HFF-Myc (cell line): ENCODE results near the gene BHMT.
"Not testable (repeated sequence)": the region's sequence is repeated elsewhere in the genome, so short reads cannot be mapped to it uniquely, and the experiment has no call there.

Experiments used
- DNase-seq: peaks from one replicate; pipeline ENCODE4 v3.0.0-alpha.2; 2011; ENCODE audit warnings: low read depth; ENCODE audit errors: extremely low read depth
- H3K4me3 ChIP-seq: replicated peaks from 2 replicates; pipeline ENCODE4 v1.5.1; 2011; ENCODE audit warnings: low read depth, mild to moderate bottlenecking, control low read depth, low read length
- TF ChIP-seq, protein P1 (sequence below): IDR thresholded peaks from 2 replicates; pipeline ENCODE4 v1.5.1; 2012; ENCODE audit warnings: mild to moderate bottlenecking, low read depth, low read length, control low read depth; ENCODE audit errors: missing control alignments

The BHMT gene

GRCh38 chr5:79147076-79147475 is 35.5 kb downstream of the BHMT start:
- TF ChIP-seq, protein P1, sequence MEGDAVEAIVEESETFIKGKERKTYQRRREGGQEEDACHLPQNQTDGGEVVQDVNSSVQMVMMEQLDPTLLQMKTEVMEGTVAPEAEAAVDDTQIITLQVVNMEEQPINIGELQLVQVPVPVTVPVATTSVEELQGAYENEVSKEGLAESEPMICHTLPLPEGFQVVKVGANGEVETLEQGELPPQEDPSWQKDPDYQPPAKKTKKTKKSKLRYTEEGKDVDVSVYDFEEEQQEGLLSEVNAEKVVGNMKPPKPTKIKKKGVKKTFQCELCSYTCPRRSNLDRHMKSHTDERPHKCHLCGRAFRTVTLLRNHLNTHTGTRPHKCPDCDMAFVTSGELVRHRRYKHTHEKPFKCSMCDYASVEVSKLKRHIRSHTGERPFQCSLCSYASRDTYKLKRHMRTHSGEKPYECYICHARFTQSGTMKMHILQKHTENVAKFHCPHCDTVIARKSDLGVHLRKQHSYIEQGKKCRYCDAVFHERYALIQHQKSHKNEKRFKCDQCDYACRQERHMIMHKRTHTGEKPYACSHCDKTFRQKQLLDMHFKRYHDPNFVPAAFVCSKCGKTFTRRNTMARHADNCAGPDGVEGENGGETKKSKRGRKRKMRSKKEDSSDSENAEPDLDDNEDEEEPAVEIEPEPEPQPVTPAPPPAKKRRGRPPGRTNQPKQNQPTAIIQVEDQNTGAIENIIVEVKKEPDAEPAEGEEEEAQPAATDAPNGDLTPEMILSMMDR = no peak
- H3K4me3 ChIP-seq = no peak overlapping the region
- DNase-seq = no peak

DNA sequence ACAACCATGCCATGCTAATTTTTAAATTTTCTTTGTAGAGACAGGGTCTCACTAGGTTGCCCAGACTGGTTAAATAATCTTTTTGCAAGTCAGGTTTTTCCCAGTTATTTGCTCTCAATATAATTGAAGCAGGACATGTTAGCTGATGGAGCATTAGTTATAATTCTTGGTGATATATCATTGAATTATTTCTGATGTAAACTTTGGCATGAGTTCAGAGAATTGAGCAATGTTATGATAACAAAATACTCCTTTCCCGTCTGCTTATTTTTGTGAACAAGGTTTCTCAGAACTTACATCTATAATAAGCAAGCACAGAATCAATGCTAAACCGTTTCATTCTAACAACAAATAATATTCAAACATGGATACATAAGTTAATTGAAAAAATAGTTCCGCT is 37.8 kb downstream of the BHMT start:
- TF ChIP-seq, protein P1 = no peak
- no peak for DNase-seq
- no peak overlapping the region for H3K4me3 ChIP-seq

- no peak for DNase-seq
- TF ChIP-seq, protein P1 = no peak
- H3K4me3 ChIP-seq = no peak overlapping the region
Measured at GRCh38 chr5:79151942-79152671, 40.5 kb downstream of the BHMT start.

GRCh38 chr5:79157305-79157704 is 45.7 kb downstream of the BHMT start:
- TF ChIP-seq, protein P1 = no peak
- no peak overlapping the region for H3K4me3 ChIP-seq
- no peak for DNase-seq

GRCh38 chr5:79161647-79162046 is 50.0 kb downstream of the BHMT start:
- H3K4me3 ChIP-seq, DNase-seq: not testable (repeated sequence)

DNA sequence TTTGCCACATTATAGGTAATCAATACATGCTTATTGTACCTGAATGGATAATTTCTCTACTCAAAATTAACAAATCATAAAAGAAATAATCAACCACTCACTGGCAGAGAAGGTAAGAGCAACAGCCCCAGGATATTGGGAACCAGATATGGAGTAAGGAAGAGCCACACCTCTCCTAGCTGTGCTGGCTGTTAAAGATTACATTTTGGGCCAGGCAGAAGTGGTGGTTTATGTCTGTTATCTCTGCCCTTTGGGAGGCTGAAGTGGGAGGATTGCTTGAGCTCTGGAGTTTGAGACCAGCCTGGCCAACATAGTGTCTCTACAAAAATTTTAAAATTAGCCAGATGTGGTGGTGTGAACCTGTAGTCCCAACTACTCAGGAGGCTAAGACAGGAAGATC is 56.4 kb downstream of the BHMT start:
- TF ChIP-seq, protein P1 = no peak
- no peak for DNase-seq
- H3K4me3 ChIP-seq = no peak overlapping the region

GRCh38 chr5:79170661-79171060 is 59.1 kb downstream of the BHMT start:
- DNase-seq = no peak
- H3K4me3 ChIP-seq = no peak overlapping the region
- TF ChIP-seq, protein P1 = no peak
